ENCODE results near the gene SLC7A5.
"Not testable (repeated sequence)": the region's sequence is repeated elsewhere in the genome, so short reads cannot be mapped to it uniquely, and the experiment has no call there.

The SLC7A5 gene

DNA sequence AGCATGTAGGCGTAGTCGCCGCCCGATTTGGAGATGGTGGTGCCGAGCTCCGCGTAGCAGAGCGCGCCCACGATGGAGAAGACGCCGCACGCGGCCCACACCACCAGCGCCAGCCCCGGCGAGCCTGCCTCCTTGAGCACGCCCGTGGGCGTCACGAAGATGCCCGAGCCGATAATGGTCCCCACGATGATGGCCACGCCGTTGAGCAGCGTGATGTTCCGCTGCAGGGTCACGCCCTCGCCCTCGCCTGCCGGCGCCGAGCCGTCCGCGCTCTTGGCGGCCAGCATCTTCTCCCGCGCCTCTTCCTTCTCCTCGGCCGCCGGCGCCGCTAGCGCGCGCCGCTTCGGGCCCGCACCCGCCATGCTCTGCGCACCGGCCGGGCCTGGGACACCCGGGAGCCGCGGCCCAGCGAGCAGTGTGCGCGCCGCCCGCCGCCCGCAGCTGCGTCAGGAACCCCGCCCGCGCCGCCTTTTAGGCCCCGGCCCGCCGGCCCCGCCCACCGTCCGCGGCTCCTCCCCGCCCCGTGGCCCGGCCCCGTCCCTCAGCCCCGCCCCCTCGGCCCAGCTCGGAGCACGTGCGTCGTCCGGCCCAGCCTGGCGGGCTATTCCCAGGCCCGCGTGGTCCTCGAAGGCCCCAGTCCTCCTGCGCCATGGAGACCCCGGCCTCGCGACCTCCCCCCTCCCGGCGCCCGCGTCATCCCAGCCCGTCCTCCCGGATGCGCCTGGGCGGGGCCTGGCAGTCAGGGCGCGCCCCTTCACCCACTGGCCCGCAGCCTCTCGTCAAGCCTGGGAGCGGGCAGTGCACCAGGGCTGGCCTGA is at the start of gene SLC7A5:
Gene SLC7A5 (minus strand): TSS at position 447 of the 818 bp plus-strand sequence. CDS start 85 bp downstream, at position 362.
- not testable (repeated sequence) for DNase-seq (ENCODE audit: low read depth)
- H3K4me3 ChIP-seq (ENCODE audit: low read length): peak within 1 kb of the TSS; percentile 70

DNA sequence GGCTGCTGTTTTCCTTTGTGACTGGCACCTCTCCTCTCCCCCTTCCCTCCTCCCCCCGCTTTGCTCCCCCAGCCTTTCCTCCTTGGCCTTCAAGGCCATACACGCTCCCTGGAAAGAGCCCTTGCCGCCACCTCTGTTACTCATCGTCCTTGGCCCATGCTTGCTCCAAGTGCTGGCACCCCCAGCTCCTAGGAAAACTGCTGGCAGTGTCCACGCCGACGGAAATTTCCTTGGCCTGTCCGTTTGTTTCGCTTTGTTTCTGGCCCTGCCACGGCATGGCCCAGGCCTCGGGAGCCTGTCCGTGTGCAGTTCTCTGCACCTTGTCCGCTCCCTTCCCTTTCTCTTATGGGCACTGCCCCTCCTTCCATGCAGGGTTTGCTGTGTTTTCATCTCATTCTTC is 49.0 kb upstream of the SLC7A5 start:
- DNase-seq (ENCODE audit: low read depth): no peak
- TF ChIP-seq, protein P1, sequence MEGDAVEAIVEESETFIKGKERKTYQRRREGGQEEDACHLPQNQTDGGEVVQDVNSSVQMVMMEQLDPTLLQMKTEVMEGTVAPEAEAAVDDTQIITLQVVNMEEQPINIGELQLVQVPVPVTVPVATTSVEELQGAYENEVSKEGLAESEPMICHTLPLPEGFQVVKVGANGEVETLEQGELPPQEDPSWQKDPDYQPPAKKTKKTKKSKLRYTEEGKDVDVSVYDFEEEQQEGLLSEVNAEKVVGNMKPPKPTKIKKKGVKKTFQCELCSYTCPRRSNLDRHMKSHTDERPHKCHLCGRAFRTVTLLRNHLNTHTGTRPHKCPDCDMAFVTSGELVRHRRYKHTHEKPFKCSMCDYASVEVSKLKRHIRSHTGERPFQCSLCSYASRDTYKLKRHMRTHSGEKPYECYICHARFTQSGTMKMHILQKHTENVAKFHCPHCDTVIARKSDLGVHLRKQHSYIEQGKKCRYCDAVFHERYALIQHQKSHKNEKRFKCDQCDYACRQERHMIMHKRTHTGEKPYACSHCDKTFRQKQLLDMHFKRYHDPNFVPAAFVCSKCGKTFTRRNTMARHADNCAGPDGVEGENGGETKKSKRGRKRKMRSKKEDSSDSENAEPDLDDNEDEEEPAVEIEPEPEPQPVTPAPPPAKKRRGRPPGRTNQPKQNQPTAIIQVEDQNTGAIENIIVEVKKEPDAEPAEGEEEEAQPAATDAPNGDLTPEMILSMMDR (conservative IDR thresholded peaks at IDR 0.05; ENCODE audit: low read depth, low read length): no peak
- H3K4me3 ChIP-seq (ENCODE audit: low read length): no peak overlapping the region

DNA sequence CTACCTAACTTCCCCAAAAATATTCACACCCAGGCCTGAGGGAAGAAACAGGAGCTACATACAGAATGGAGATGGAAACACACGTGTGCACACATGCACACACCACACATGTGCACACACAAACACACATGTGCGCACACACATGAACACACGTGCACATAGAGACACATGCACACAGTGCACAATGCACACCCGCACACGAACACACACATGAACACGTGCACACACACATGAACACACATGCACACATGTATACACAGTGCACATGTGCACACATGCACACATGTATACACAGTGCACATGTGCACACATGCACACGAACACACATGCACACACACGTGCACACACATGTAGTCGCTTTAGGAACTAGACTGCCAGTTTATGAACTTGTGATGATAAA is 48.2 kb upstream of the SLC7A5 start:
- TF ChIP-seq, protein P1 (conservative IDR thresholded peaks at IDR 0.05; ENCODE audit: low read depth, low read length): no peak
- no peak for DNase-seq (ENCODE audit: low read depth)
- H3K4me3 ChIP-seq (ENCODE audit: low read length): no peak overlapping the region

DNA sequence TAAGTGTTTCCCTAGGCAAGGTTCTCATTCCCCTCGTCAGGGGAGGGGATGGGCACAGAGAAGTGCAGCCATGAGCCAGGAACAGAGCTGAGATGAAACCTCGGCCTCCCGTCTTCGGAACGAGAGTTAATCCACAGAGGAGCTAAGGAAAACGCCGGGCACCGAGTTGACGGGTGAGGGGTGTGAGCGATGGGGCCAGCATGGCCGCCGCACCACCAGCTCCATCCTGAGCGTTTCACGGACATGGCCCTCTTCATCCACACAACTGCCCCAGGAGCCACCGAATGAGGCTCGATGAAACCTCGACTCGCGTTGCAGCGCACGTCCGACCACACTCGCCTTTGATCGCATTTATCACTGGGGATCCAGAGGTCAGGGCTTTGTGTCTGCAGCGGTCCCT is 45.5 kb upstream of the SLC7A5 start:
- TF ChIP-seq, protein P1 (conservative IDR thresholded peaks at IDR 0.05; ENCODE audit: low read depth, low read length): no peak
- DNase-seq (ENCODE audit: low read depth): no peak

DNA sequence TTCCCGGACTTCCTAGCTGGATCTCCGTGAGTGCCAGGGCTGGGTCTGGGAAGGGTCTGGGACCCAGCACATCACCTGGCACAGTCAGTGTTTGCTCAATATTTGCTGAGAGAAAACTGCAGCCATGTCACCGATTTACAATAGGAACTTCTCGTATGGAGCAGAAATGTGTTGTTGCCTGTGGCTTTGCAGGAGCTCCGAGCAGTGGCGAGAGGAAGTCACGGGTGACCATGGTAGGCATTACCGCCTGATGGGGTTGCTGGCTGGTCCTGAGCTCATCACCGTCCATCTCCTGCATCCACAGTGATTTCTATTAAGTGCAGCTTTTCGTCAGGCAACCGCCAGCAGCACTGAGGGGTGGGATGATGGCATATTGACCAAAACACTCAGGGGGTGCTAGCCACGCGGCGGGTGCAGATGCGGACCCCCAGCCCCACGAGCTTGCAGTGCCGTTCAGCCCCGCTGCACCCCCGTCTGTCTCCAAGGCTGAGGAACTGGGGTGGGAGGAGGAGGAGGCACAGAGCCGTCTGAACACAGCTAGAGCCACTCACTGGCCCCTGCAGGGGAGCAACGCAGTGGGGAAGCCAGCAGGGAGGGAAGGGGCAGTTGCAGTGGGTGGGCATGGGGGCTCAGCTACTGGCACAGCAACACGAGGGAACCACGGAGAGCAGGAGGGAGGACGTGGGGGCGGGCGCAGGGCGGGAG is 44.9 kb upstream of the SLC7A5 start:
- not testable (repeated sequence) for DNase-seq (ENCODE audit: low read depth); H3K4me3 ChIP-seq (ENCODE audit: low read length)

More for the DNA sequence above, 45.5 kb upstream of the SLC7A5 start:
- no peak overlapping the region for H3K4me3 ChIP-seq (ENCODE audit: low read length)

DNA sequence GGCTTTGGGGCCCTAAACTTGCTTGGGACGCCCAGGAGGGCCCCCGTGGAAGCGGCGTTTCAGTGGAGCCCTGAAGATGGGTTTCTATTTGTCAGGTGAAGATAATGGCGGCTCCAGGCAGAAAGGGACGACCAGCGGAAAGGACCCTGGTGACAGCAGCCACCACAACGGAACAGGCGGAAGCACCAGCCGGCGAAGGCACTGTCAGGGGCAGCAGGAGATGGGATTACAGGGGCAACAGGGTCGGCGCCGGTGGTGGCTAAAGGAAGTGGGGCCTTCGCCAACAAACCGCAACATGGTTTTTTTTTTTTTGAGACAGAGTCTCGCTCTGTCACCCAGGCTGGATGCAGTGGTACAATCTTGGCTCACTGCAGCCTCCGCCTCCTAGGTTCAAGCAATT is 43.4 kb upstream of the SLC7A5 start:
- not testable (repeated sequence) for DNase-seq (ENCODE audit: low read depth); H3K4me3 ChIP-seq (ENCODE audit: low read length)

DNA sequence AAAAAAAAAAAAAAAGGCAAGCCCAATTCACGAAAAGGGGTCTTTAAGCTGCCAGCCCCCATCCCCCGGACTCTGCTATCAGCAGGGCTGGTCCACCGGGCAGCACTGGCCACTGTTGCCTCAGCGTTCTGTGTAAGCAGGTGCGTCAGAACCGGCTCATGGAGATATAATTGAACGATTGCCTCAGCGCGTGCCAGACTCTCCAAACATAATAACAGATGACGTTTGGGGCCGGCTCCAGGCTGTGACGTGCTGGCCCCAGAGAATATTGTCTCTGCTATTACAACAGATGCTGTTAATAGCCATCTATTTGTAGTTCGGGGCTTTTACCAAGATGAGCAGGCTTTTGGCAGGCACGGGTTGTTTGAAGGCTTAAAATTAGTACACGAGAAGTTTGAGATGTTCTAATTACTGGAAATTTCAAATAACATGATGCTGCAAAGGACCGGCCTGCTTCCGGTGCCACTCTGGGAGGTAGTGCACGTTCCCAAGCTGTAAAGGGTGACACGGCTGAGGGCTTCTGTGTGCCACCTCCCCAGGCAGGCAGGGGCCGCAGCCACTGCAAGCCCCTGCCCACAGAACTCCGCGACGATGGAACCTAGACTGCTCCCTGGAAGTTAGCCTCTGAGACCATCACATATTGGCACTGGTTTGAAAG is 41.9 kb upstream of the SLC7A5 start:
- H3K4me3 ChIP-seq (ENCODE audit: low read length); DNase-seq (ENCODE audit: low read depth): not testable (repeated sequence)

DNA sequence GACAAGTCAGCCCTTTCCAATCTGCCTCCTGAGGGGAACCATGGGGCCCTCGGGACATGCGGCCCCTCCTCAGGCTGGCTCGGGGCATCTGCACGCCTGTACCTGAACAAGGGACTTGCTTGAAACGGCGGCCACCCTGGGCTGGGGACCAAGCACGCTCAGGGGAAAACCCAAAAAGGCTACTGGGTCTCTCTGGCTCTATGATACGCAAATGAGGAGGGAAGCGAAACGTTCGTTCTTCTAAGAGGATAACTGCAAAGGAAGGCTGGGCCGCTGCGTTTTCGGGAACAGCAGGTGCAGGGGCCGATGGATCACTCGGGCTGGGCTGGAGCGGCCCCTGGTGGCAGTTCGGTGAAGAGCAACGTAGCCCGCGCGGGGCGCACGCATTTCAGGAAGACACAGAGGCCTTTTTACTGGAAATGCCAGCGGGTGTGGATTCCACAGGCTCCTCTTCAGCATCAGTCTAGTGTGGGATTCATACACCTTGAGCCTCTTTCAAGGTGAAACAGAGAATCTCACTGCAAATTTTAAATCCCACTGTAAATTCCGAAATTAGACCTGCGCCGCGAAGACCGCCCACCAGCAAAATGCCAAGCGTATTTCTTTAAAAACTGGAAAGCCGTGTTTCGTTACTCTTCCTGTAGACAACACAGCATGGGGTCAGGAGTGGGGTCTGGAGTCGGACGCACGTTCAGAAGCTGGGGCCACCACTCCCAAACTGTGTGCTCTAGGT is 40.1 kb upstream of the SLC7A5 start:
- not testable (repeated sequence) for DNase-seq (ENCODE audit: low read depth); H3K4me3 ChIP-seq (ENCODE audit: low read length)
- TF ChIP-seq, protein P1 (conservative IDR thresholded peaks at IDR 0.05; ENCODE audit: low read depth, low read length): peak; percentile 87

DNA sequence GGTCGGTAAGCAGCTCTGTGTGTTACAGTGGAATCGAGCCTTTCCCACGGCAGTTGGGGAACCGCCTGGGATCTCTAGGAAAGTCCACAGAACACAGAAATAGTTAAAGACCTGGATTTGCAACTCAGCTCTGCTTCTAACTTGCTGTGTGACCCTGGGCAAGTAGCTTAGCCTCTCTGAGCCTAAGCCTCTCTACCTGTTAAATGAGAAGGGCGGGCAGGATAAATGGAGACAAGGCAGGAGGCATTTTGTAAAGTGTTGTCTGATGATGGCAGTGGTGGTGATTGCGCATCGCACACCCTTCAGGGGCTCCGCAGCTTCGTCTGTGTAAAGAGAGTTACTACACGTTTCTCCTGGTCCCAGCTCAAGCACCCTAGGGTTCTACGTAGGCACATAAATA is 38.8 kb upstream of the SLC7A5 start:
- H3K4me3 ChIP-seq (ENCODE audit: low read length); DNase-seq (ENCODE audit: low read depth): not testable (repeated sequence)

DNA sequence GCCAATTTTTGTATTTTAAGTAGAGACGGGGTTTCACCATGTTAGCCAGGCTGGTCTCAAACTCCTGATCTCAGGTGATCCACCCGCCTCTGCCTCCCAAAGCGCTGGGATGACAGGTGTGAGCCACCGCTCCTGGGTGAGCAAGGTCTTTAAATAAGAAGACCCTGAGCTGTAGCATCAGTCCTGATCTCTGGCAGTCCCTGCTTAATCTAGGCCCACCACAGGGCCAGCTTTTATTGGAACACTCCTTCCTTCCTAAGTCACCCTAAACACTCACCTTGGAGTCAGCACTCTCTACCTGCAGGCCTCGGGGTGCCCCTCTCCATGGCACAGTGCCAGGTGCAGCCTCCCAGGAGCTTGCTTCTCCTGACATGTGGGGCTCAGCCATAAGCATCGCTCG is 36.2 kb upstream of the SLC7A5 start:
- H3K4me3 ChIP-seq (ENCODE audit: low read length); DNase-seq (ENCODE audit: low read depth): not testable (repeated sequence)

DNA sequence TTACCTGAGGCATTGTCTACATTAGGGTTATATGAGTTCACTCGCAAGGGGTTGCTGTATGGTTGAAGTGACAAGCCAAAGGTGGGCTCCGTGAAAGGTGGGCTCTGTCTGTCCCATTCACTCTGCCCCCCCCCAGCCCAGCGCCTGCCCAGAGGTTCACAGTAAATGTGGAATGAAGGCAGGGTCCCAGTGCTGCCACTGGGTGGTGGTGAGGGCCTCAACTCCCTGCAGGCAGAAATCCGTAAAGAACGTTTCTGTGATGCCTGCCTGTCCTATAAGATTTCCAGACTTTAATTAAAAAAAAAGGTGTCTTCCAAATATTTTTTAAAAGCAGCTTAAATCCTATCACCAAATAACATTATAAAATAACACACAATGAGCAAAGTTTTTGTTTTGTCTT is 35.7 kb upstream of the SLC7A5 start:
- H3K4me3 ChIP-seq (ENCODE audit: low read length); DNase-seq (ENCODE audit: low read depth): not testable (repeated sequence)

DNA sequence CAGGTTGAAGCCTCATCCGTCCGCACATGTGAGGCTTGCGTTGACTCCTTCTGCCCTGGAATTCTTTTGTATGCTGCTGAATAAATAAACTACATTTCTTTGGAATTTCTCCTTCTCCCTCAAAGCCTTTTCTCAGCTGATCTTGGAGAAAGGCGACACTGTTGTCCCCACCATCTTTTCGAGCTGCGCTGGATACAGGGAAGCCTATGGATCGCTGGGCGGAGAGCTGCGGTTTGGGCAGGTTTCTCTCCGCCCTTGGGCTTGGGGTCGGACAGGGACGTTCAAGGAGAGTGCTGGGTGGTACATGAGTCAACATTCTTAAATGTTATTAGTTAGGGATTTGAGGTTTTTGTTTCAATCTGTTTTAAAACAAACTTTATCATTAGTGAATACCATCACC is 31.2 kb upstream of the SLC7A5 start:
- DNase-seq (ENCODE audit: low read depth); H3K4me3 ChIP-seq (ENCODE audit: low read length): not testable (repeated sequence)

Measured in retinal pigment epithelial cell (primary cell).